Right cardiac atrium (tissue), 5 donors: ENCODE data around the gene NSMF. TPM values are rescaled to one million over a fixed set of nuclear protein-coding genes. Genes with fewer than 3 reads are reported as not detected.

ENCODE experiments used
- ATAC-seq, 2 donors: fragments of 200-7000 bp; cut with Tn5 transposase; one replicate each; pipeline versions ENCODE4 v1.8.0 to v1.9.1; 2020; ENCODE audit warnings: moderate library complexity in 2 of 2, mild to moderate bottlenecking in 1 of 2
- DNase-seq, 3 donors: peaks; one replicate each; pipeline ENCODE4 v3.0.0-alpha.2; 2020
- H3K27ac ChIP-seq: one replicate; pipeline ENCODE4 v1.5.1; 2013; ENCODE audit warnings: mild to moderate bottlenecking, low read length, control low read depth, moderate library complexity
- H3K27me3 ChIP-seq: one replicate; pipeline ENCODE4 v1.6.1; 2013; ENCODE audit not compliant: control insufficient read depth, insufficient read depth
- H3K4me1 ChIP-seq: one replicate; pipeline ENCODE4 v1.6.1; 2013; ENCODE audit warnings: low read length; ENCODE audit not compliant: control insufficient read depth, insufficient read depth
- H3K4me3 ChIP-seq: one replicate; pipeline ENCODE4 v1.5.1; 2013; ENCODE audit warnings: low read length, control low read depth
- H3K9me3 ChIP-seq: one replicate; pipeline ENCODE4 v1.6.1; 2013; ENCODE audit warnings: low read length; ENCODE audit not compliant: control insufficient read depth
- WGBS: extraction: QIAGEN DNeasy Blood & Tissue Kit; methylation state at CpG from one replicate; pipeline ENCODE4 v1.1.7; 2013; 5-methylcytosine and 5-hydroxymethylcytosine counted together
- intact Hi-C, 4 donors: fragments of 100-400 bp; cut with DNase I; formaldehyde crosslinking; loops; one replicate each; pipeline versions ENCODE4 v1.11.0 to v1.14.0; 2022 to 2023
- polyA plus RNA-seq: library from polyadenylated mRNA; stranded (reverse); fragments of 200-250 nt; gene quantifications from one replicate; pipeline ENCODE4 v1.2.3, GENCODE V29; 2013
- total RNA-seq, 4 donors: library from RNA; stranded (reverse); fragmentation: NEBNext Ultra II Directional; extraction: Animal tissue kit (Norgen Biotek cat#: 25700); gene quantifications; one replicate each; pipeline ENCODE4 v1.2.1, GENCODE V29; 2021
- donor health status: healthy with polysubstance abuse.
- donor health status: DM: no; HTN: yes; CAD: no.
- donor health status: DM: no; HTN: no; CAD: no.
- donor health status: DM: no; HTN: yes; CAD: no; lungs with severe emphysema.
- donor health status: DM: yes; HTN: yes; CAD: no.

NSMF gene
- total and polyA plus RNA-seq, 5 donors, result 12.4 to 25.5 (median 18.8) TPM

DNA sequence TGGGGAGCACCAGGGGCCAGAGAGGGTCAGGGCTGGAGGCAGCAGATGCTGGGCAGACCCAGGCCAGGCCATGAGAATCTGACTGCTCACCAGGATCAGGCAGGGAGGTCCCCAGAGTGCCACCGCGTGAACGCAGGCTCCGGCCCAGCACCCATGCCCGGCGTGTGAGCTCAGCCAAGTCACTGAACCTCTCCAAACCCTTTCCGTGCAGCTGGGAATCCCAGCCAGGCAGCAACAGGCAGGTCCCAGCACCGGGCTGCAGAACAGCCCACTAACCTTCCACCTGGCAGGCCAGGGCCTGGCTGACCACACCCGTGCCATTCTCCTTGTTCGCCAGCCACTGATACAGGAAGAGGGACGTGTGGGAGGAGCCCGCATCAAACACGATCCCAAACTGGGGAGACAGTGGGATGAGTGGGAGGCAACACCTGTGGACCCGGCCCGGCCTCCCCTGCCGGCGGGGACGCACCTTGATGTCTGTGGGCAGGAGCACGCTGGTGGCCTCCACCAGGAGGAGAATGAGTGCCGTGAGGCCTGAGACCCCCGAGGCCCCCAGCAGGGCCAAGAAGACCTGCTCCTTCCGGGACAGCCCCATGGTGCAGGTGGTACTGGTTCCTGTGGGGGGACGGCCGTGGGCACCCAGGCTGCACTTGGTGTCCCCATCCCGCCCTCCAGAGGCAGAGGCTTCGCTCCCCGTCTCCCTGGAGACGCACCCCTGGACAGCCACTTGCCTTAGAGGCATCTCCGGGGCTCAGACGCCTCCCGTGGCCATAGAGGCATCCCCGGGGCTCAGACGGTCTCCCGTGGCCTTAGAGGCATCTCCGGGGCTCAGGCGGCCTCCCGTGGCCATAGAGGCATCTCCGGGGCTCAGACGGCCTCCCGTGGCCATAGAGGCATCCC lies 21.2 kb downstream of the NSMF start:
- H3K9me3 ChIP-seq, result no peaks in the 10 kb centered on the region
- no peak for ATAC-seq
- WGBS, result 81% methylated on average over 40 of the region's 40 CpGs

DNA sequence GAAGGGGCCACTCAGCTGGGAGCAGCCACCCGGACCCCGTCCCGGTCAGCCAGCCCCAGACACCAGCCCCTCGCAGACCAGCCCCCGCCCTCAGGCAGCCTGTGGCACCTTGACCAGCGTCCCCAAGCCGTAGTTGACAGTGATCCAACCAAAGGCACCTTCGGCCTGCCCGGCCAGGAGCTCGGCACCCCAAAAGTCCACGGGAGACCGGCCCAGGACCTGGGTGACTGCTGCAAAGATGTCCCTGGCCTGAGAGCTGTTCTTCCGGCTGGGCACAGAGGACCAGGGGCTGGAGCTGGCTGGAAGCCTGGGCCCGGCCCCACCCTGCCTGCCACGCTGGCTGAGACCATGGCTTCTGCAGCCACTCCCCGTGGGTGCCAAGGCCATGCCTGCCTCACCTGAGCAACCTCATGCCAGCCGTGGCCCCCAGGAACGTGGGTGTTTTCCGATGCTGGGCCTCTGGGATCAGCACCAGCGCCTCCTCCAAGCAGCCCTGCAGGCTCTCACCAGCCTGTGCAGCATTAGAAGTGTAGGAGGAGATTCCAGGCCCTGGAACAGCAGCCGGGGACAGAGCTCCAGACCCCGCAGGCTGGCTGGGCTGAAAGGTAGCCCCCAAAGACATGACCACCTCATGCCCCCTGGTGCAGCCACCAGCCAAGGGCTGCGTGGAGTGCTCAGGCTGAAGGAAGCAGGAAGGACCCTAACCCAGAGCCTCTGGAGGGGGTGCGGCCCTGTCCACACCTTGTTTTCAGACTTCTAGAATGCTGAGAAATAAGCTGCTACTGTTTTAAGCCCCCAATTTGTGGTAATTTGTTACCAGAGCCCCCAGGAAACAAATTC lies 22.2 kb downstream of the NSMF start:
- DNase-seq, result peak; percentile 13 to 58 (median 39)
- H3K4me1 ChIP-seq, result no peaks in the 10 kb centered on the region
- no peaks in the 10 kb centered on the region for H3K27me3 ChIP-seq
- no peak overlapping the region for H3K27ac ChIP-seq
- no peaks in the 10 kb centered on the region for H3K9me3 ChIP-seq
- no peak overlapping the region for H3K4me3 ChIP-seq
- intact Hi-C loops, result no loop called here
- ATAC-seq, result no peak
- 80% methylated on average over 24 of the region's 24 CpGs for WGBS

More for the DNA sequence above, 21.2 kb downstream of the NSMF start:
- Histone ChIP-seq H3K27me3 (no peaks in the 10 kb centered on the region), H3K4me3 (no peak overlapping the region), H3K27ac (no peak overlapping the region), H3K4me1 (no peaks in the 10 kb centered on the region)
- DNase-seq, result peak in 2 of 3 donors; percentile 42 to 53
- intact Hi-C loops, result no loop called here

DNA sequence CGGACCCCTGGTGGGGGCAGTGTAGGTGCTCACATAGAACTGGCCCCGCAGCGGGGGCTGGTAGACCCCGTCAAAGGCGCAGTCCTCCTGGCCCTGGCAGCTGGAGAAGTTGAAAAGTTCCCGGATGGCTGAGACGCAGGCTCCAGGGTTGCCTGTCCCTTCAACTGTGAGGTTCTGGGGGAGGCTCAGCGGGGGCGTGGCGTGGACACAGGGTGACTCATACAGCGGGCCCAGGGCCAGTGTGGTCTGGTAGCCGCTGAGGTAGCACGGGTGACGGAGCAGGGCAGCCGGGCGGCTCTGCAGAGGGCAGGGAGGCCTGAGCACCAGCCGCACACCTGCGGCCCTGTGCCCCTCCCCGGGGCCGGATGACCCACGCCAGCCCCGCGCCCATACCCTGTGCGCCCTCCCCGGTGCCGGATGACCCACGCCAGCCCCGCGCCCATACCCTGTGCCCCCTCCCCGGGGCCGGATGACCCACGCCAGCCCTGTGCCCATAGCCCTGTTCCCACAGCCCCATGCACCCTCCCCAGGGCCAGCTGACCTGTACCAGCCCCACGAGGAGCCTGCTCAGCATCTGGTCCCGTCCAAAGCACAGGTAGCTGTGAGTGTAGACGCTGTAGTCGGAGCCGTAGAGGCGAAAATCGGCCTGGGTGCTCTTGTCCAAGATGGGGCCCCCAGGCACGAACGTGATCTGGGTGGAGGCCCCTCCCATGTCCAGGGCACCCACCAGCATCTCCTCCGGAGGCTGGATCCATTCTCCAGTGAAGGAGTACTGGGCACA lies 23.0 kb downstream of the NSMF start:
- ATAC-seq (peak; percentile 36 to 66), DNase-seq (peak; percentile 71 to 84 (median 83))
- 74% methylated on average over 42 of the region's 42 CpGs for WGBS
- Histone ChIP-seq H3K27me3 (no peaks in the 10 kb centered on the region), H3K4me3 (no peak overlapping the region), H3K9me3 (no peaks in the 10 kb centered on the region), H3K4me1 (no peaks in the 10 kb centered on the region), H3K27ac (no peak overlapping the region)
- intact Hi-C loops, result no loop called here

- H3K27me3 ChIP-seq, result no peaks in the 10 kb centered on the region
- H3K27ac ChIP-seq, result no peak overlapping the region
- H3K4me3 ChIP-seq, result no peak overlapping the region
- H3K9me3 ChIP-seq, result no peaks in the 10 kb centered on the region
- WGBS, result 76% methylated on average over 20 of the region's 20 CpGs
- no peaks in the 10 kb centered on the region for H3K4me1 ChIP-seq
- ATAC-seq (no peak), DNase-seq (peak in 2 of 3 donors; percentile 12 to 43)
- intact Hi-C loops, result no loop called here
Observed at GRCh38 chr9:137435381-137435891, 23.7 kb downstream of the NSMF start.

DNA sequence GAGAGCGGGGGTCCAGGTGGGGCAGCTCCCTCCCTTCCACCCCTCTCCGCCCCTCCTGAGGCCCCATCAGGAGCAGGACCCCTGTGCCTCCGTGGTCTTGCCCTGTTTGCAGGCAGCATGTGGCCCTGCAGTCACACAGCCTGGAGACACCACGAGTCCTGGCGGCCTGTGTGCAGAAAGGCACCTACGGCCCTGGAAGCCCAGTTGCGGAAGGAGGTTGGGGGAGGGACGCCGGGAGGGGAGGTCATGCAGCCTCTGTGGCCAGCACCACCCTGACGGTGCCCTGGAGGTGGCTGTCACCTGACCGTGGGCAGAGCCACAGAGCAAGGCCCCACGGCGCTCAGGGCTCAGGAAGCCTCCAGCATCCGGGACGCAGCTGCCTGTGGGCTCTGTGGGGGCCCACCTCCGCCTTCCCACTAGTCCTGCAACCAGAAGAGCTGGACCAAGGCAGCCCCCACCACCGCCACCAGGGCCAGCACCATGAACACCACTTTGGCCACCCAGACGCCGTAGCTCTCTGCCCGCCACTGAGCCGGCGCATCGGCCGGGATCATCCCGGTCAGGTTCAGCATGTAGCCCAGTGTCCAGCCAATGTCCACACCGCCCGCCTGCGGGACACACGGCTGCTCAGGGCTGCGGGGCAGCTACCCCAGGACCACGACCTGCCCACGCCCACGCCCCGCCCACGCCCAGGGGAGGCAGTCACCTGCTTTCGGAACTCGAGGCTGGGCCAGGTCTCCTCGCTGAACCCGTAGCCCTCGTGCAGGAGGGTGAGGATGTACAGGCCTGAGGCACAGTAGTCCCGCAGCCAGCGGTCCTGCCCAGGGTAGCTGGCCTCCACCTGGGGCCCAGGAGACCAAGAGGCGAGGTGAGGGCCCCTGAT lies 24.4 kb downstream of the NSMF start:
- intact Hi-C loops, result no loop called here
- no peak overlapping the region for H3K27ac ChIP-seq
- no peaks in the 10 kb centered on the region for H3K27me3 ChIP-seq
- H3K4me3 ChIP-seq, result no peak overlapping the region
- DNase-seq (peak; percentile 19 to 61 (median 45)), ATAC-seq (no peak)
- H3K4me1 ChIP-seq, result no peaks in the 10 kb centered on the region
- no peaks in the 10 kb centered on the region for H3K9me3 ChIP-seq
- WGBS, result 86% methylated on average over 43 of the region's 43 CpGs

DNA sequence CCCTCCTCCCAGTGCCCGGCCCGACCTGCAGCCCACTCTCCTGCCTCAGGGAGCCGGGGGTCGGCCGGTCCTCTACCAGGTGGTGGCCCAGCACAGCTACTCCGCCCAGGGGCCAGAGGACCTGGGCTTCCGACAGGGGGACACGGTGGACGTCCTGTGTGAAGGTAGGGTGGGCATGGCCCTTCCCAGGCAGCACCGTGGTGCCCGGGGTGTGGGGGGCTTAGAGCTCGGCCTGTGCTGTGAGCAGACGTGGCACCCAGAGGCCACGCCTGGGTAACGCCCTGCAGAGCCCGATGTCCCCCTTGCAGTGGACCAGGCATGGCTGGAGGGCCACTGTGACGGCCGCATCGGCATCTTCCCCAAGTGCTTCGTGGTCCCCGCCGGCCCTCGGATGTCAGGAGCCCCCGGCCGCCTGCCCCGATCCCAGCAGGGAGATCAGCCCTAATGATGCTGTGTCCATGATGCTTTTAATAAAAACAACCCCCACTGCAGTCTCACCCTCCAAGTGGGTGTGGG lies 25.2 kb downstream of the NSMF start:
- H3K4me3 ChIP-seq, result no peak overlapping the region
- 89% methylated on average over 26 of the region's 26 CpGs for WGBS
- DNase-seq (peak in 2 of 3 donors; percentile 42 to 48), ATAC-seq (no peak)
- intact Hi-C loops, result no loop called here
- no peak overlapping the region for H3K27ac ChIP-seq
- H3K27me3 ChIP-seq, result no peaks in the 10 kb centered on the region
- no peaks in the 10 kb centered on the region for H3K9me3 ChIP-seq
- no peaks in the 10 kb centered on the region for H3K4me1 ChIP-seq

GRCh38 chr9:137433349-137433915 lies 25.7 kb downstream of the NSMF start:
- H3K4me1 ChIP-seq, result no peaks in the 10 kb centered on the region
- ATAC-seq (no peak), DNase-seq (peak; percentile 13 to 52 (median 51))
- 81% methylated on average over 19 of the region's 19 CpGs for WGBS
- no peak overlapping the region for H3K27ac ChIP-seq
- no peaks in the 10 kb centered on the region for H3K9me3 ChIP-seq
- intact Hi-C loops, result no loop called here
- H3K27me3 ChIP-seq, result no peaks in the 10 kb centered on the region
- no peak overlapping the region for H3K4me3 ChIP-seq

- Histone ChIP-seq H3K27ac (no peak overlapping the region), H3K4me1 (no peaks in the 10 kb centered on the region), H3K27me3 (no peaks in the 10 kb centered on the region), H3K9me3 (no peaks in the 10 kb centered on the region), H3K4me3 (no peak overlapping the region)
- intact Hi-C loops, result no loop called here
- ATAC-seq (no peak), DNase-seq (peak; percentile 14 to 57 (median 42))
- 93% methylated on average over 20 of the region's 20 CpGs for WGBS
Observed at GRCh38 chr9:137432687-137433348, 26.3 kb downstream of the NSMF start.

- WGBS, result 86% methylated on average over 21 of the region's 21 CpGs
- Histone ChIP-seq H3K9me3 (no peaks in the 10 kb centered on the region), H3K27me3 (no peaks in the 10 kb centered on the region), H3K4me3 (no peak overlapping the region), H3K27ac (no peak overlapping the region), H3K4me1 (no peaks in the 10 kb centered on the region)
- intact Hi-C loops, result no loop called here
- no peak for ATAC-seq
- peak; percentile 16 to 47 (median 37) for DNase-seq
Observed at GRCh38 chr9:137431416-137431931, 27.7 kb downstream of the NSMF start.
